Measurements from ENCODE around the gene E2F3. TPM values are rescaled to one million over a fixed set of nuclear protein-coding genes. Genes with fewer than 3 reads are reported as not detected.
A peak's percentile ranks its signal among the peaks of the same experiment; 100 is the strongest.

E2F3 gene
- total and polyA plus RNA-seq, 10 of the 15 experiments (the other 5 are each of a cell fraction or from before 2014, with no cell fraction given), result 5.1 to 16.8 (median 10.6) TPM

GRCh38 chr6:20403766-20404640 lies 2.3 kb downstream of the E2F3 start:
- ChIA-PET RAD21 (ENCODE audit: unreplicated experiment) (interaction anchor here (0.6 to 2.6 kb wide), 32 partner anchors 10 to 1184 kb away, joined by 3 to 33 read pairs (median 4); partner anchors contain the start of gene CDKAL1), SMC1A (ENCODE audit: uncharacterized antibody, unreplicated experiment) (interaction anchor here (0.6 to 3.1 kb wide), 39 partner anchors 10 to 196 kb away, joined by 3 to 41 read pairs (median 5); no protein-coding TSS in a partner anchor), CTCF (interaction anchor here (0.7 to 4.7 kb wide), 37 partner anchors 10 to 1185 kb away, joined by 3 to 72 read pairs (median 8); no protein-coding TSS in a partner anchor), POLR2A (interaction anchor here (0.6 to 1.9 kb wide), 15 partner anchors 10 to 201 kb away, joined by 3 to 9 read pairs (median 5); partner anchors contain the start of gene CDKAL1)
- in situ Hi-C loops (cut with MboI) (no loop called here), intact Hi-C loops (cut with micrococcal nuclease; ENCODE audit: unreplicated experiment) (loop anchor here (1.0 to 5.0 kb wide), 4 partner anchors 63 to 192 kb away; partner anchors contain the start of gene MBOAT1)
- H4K20me1 ChIP-seq (ENCODE audit: control insufficient read depth, insufficient read depth), result no peaks in the 10 kb centered on the region
- H3K4me3 ChIP-seq, result peak overlapping the region; percentile 82
- H3K27ac ChIP-seq (ENCODE audit: control insufficient read depth, insufficient read depth), result peak overlapping the region; percentile 92
- peaks cover 10% of the 10 kb centered on the region for H3K4me1 ChIP-seq (ENCODE audit: control insufficient read depth, insufficient read depth, low read length)
- peak overlapping the region; percentile 88 for H3K4me2 ChIP-seq (ENCODE audit: control insufficient read depth, insufficient read depth)
- FAIRE-seq (no peak), DNase-seq (ENCODE audit: low read depth, low spot score) (no peak), ATAC-seq (peak; percentile 22)
- H3K27me3 ChIP-seq (replicated peaks in 1 of 2; ENCODE audit: control insufficient read depth in 2 of 2, insufficient read depth in 2 of 2, low read length in 1 of 2), result no peaks in the 10 kb centered on the region
- 3% methylated on average over 32 of the region's 38 CpGs for WGBS (ENCODE audit: insufficient coverage, insufficient replicate concordance, low lambda C conversion rate, missing lambda C conversion rate)
- H3K79me2 ChIP-seq (ENCODE audit: control insufficient read depth, insufficient read depth, low read length), result peaks cover 69% of the 10 kb centered on the region
- peak overlapping the region; percentile 25 for H2AFZ ChIP-seq (ENCODE audit: control insufficient read depth, low read depth, low read length)
- H3K36me3 ChIP-seq (ENCODE audit: control insufficient read depth in 2 of 2, insufficient read depth in 2 of 2, low read length in 1 of 2), result 0 out of 4 replicates have a peak, but pooled peaks cover 0 to 5% of the 10 kb centered on the region in 2 experiments
- H3K9me3 ChIP-seq (replicated peaks; ENCODE audit: control insufficient read depth, insufficient read depth, low read length), result no peaks in the 10 kb centered on the region
- peak overlapping the region; percentile 93 for H3K9ac ChIP-seq (ENCODE audit: control insufficient read depth, insufficient read depth, low read length)
- no TSS peak for BruUV-seq (replicated peaks)
- TF ChIP-seq YY1 (IDR thresholded peaks at IDR 0.05; ENCODE audit: low read depth, low read length) (peak; percentile 45; the same call in 1 of the 2 replicates), STAT3 (IDR thresholded peaks at IDR 0.05; ENCODE audit: low read depth, low read length) (no peak), EP300 (IDR thresholded peaks at IDR 0.05; ENCODE audit: borderline replicate concordance in 1 of 2, control insufficient read depth in 1 of 2, low read depth in 2 of 2, low read length in 2 of 2) (peak in 1 of 2 experiments; percentile 12; a peak in 1 of 4 replicates), MYB (IDR thresholded peaks at IDR 0.05; ENCODE audit: borderline replicate concordance, low read depth, low read length) (no peak), SIX5 (IDR thresholded peaks at IDR 0.05; ENCODE audit: low read depth, low read length, severe bottlenecking) (no peak), FOS (IDR thresholded peaks at IDR 0.05; ENCODE audit: borderline replicate concordance, extremely low read depth, insufficient read length) (no peak), ZBTB4 (CRISPR knock-in tag; IDR thresholded peaks at IDR 0.05) (no peak), JUNB (IDR thresholded peaks at IDR 0.05) (peak; percentile 35; the same call in 1 of the 2 replicates), BCL3 (IDR thresholded peaks at IDR 0.05; ENCODE audit: borderline replicate concordance, insufficient read depth, low read depth, low read length, poor library complexity, severe bottlenecking) (peak; percentile 20), RUNX3 (IDR thresholded peaks at IDR 0.05; ENCODE audit: low read length) (peak; percentile 74), CEBPZ (IDR thresholded peaks at IDR 0.05; ENCODE audit: low read depth, low read length) (no peak), BHLHE40 (IDR thresholded peaks at IDR 0.05; ENCODE audit: borderline replicate concordance in 1 of 2, low read depth in 2 of 2, low read length in 1 of 2) (no peak), KLF5 (IDR thresholded peaks at IDR 0.05; ENCODE audit: partially characterized antibody) (no peak)
